Ishikawa (cell line): Measurements from ENCODE around the gene CDK5R2.

Experiments
- CEBPB ChIP-seq: IDR thresholded peaks from 2 replicates; pipeline ENCODE4 v1.6.1; 2012
- CREB1 ChIP-seq: IDR thresholded peaks from 2 replicates; pipeline ENCODE4 v1.6.1; 2012; ENCODE audit warnings: low read depth
- EGR1 ChIP-seq: IDR thresholded peaks from 2 replicates; pipeline ENCODE4 v1.6.1; 2012
- EP300 ChIP-seq: IDR thresholded peaks from 2 replicates; pipeline ENCODE4 v1.6.1; 2012; ENCODE audit warnings: borderline replicate concordance
- FOXM1 ChIP-seq: IDR thresholded peaks from 2 replicates; pipeline ENCODE4 v1.6.1; 2012; ENCODE audit warnings: low read depth, borderline replicate concordance
- MAX ChIP-seq: IDR thresholded peaks from 2 replicates; pipeline ENCODE4 v1.6.1; 2012
- NFIC ChIP-seq: IDR thresholded peaks from 2 replicates; pipeline ENCODE4 v1.6.1; 2012
- RAD21 ChIP-seq: IDR thresholded peaks from 2 replicates; pipeline ENCODE4 v1.6.1; 2012; ENCODE audit warnings: low read depth
- REST ChIP-seq: IDR thresholded peaks from 2 replicates; pipeline ENCODE4 v1.6.1; 2012; ENCODE audit warnings: low read depth, mild to moderate bottlenecking
- TAF1 ChIP-seq: IDR thresholded peaks from 2 replicates; pipeline ENCODE4 v1.6.1; 2012; ENCODE audit warnings: low read depth, mild to moderate bottlenecking
- TCF12 ChIP-seq: IDR thresholded peaks from 2 replicates; pipeline ENCODE4 v1.6.1; 2012; ENCODE audit warnings: low read depth
- TEAD4 ChIP-seq: IDR thresholded peaks from 2 replicates; pipeline ENCODE4 v1.6.1; 2012
- USF1 ChIP-seq: IDR thresholded peaks from 2 replicates; pipeline ENCODE4 v1.6.1; 2012
- YY1 ChIP-seq: IDR thresholded peaks from 2 replicates; pipeline ENCODE4 v1.6.1; 2012; ENCODE audit warnings: low read depth
- ZBTB7A ChIP-seq: IDR thresholded peaks from 2 replicates; pipeline ENCODE4 v1.6.1; 2012; ENCODE audit warnings: low read depth

Gene CDK5R2

GRCh38 chr2:218927876-218928275 is 31.6 kb upstream of the CDK5R2 start:
- no peak for TF ChIP-seq FOXM1
- TF ChIP-seq CREB1, result no peak
- no peak for TF ChIP-seq CEBPB
- TF ChIP-seq TCF12, result no peak
- TF ChIP-seq TEAD4, result no peak
- no peak for TF ChIP-seq MAX
- TF ChIP-seq YY1, result no peak
- TF ChIP-seq TAF1, result no peak
- no peak for TF ChIP-seq EP300
- no peak for TF ChIP-seq NFIC
- TF ChIP-seq EGR1, result no peak

GRCh38 chr2:218944759-218945404 is 14.6 kb upstream of the CDK5R2 start:
- no peak for TF ChIP-seq TEAD4

- TF ChIP-seq EP300 (no peak), YY1 (no peak), USF1 (no peak), RAD21 (no peak), EGR1 (no peak), TCF12 (no peak)
These were observed 12.8 kb upstream of the CDK5R2 start for GRCh38 chr2:218946621-218947020.

- TF ChIP-seq FOXM1, result no peak
These were observed 7.3 kb upstream of the CDK5R2 start for GRCh38 chr2:218952160-218952559.

GRCh38 chr2:218953366-218953954 is 6.0 kb upstream of the CDK5R2 start:
- no peak for TF ChIP-seq CEBPB
- TF ChIP-seq NFIC, result no peak

GRCh38 chr2:218954541-218955300 is 4.7 kb upstream of the CDK5R2 start:
- TF ChIP-seq TCF12, result no peak
- no peak for TF ChIP-seq TAF1
- no peak for TF ChIP-seq EP300
- no peak for TF ChIP-seq MAX
- no peak for TF ChIP-seq RAD21
- TF ChIP-seq REST, result no peak
- TF ChIP-seq USF1, result no peak
- no peak for TF ChIP-seq TEAD4
- no peak for TF ChIP-seq CEBPB
- no peak for TF ChIP-seq ZBTB7A
- no peak for TF ChIP-seq FOXM1

GRCh38 chr2:218956039-218956438 is 3.4 kb upstream of the CDK5R2 start:
- TF ChIP-seq FOXM1, result no peak
- TF ChIP-seq TCF12, result no peak
- no peak for TF ChIP-seq YY1
- no peak for TF ChIP-seq ZBTB7A
- no peak for TF ChIP-seq TAF1
- TF ChIP-seq CREB1, result no peak
- TF ChIP-seq MAX, result no peak
- no peak for TF ChIP-seq RAD21
- no peak for TF ChIP-seq USF1
- TF ChIP-seq NFIC, result no peak
- no peak for TF ChIP-seq REST
- no peak for TF ChIP-seq TEAD4
- TF ChIP-seq EP300, result no peak
- TF ChIP-seq EGR1, result no peak
- no peak for TF ChIP-seq CEBPB
